GM12801 (cell line): ENCODE data around the gene COLQ.

ENCODE experiments used
- TF ChIP-seq, protein P1 (sequence below): IDR thresholded peaks from one replicate; pipeline ENCODE4 v1.5.1; 2011; ENCODE audit warnings: control low read depth; ENCODE audit not compliant: insufficient read length; ENCODE audit errors: extremely low read depth

Gene COLQ

DNA sequence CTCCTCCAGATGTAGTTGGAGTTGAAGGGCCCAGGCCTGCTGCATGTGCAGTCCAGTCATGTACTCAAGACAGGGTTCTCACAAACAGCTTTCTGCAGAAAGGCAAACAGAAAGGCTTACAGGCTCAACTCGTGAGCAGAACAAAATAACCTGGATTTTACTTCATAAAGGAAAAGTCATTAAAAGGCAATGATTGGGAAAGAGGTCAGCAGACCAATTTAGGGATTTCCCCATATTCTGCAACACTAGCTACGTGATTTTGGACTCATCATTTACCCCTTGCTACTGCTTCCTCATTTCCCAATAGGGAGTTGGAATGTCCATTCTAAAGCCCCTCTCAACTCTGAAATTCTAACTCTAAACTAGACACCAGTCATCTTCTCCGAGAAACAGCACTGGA lies 112.3 kb downstream of the COLQ start:
- TF ChIP-seq, protein P1, sequence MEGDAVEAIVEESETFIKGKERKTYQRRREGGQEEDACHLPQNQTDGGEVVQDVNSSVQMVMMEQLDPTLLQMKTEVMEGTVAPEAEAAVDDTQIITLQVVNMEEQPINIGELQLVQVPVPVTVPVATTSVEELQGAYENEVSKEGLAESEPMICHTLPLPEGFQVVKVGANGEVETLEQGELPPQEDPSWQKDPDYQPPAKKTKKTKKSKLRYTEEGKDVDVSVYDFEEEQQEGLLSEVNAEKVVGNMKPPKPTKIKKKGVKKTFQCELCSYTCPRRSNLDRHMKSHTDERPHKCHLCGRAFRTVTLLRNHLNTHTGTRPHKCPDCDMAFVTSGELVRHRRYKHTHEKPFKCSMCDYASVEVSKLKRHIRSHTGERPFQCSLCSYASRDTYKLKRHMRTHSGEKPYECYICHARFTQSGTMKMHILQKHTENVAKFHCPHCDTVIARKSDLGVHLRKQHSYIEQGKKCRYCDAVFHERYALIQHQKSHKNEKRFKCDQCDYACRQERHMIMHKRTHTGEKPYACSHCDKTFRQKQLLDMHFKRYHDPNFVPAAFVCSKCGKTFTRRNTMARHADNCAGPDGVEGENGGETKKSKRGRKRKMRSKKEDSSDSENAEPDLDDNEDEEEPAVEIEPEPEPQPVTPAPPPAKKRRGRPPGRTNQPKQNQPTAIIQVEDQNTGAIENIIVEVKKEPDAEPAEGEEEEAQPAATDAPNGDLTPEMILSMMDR: no peak

DNA sequence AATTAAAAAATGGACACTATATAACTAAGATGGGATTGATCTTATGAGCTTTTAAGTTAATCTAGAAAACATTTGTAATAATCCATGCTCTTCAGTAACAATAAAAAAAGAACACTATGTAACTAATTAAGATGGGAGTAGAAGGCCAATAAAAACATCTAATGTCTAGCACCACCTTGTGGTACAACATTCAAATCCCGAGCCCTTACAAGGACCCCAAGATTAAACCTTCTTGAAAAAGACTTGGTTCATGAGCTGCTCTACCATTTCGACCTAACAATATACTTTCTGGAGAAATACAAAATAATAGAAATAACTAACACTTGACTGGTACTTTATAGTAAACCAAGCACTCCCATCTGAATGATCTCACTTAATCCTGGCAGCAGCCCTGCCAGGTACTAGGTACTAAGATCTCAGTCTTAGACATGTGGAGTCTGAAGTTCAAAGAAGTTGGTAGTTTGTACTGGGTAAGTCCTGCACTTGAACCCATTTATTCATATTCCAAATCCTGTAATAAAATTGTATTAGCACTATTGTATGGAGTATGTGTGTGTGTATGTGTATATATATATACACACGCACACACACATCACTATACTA lies 116.0 kb downstream of the COLQ start:
- TF ChIP-seq, protein P1: no peak

DNA sequence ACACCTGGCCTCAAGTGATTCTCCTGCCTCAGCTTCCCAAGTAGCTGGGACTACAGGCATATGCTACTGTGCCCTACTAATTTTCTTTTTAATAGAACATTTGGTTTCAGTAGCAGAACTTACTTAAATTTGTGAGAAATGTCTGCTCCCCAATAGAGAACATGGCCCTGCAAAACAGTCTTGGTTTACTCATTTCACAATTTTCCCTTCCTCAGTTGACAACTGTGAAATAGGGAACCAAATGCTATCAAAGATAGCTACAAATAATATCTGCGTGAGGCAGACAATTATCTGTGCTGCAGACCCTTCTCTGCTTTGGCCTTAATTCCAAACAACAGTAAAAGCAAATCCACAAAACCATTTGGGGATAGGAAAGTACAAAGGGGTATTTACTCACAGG lies 116.7 kb downstream of the COLQ start:
- TF ChIP-seq, protein P1: no peak

DNA sequence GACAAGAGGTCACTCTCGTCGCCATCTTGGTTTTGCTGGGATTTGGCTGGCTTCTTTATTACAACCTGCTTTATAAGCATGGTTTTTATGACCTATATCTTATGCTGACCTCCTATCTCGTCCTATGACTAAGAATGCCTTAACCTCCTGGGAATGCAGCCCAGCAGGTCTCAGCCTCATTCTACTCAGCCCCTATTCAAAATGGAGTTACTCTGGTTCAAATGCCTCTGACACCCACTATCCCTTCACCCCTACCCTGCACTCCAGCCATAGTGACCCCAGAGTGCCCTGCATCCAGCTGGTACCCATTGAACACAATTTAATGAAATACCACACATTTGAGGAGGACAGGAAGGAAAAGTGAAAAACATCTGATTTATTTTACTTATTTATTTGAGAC lies 117.5 kb downstream of the COLQ start:
- TF ChIP-seq, protein P1: no peak

DNA sequence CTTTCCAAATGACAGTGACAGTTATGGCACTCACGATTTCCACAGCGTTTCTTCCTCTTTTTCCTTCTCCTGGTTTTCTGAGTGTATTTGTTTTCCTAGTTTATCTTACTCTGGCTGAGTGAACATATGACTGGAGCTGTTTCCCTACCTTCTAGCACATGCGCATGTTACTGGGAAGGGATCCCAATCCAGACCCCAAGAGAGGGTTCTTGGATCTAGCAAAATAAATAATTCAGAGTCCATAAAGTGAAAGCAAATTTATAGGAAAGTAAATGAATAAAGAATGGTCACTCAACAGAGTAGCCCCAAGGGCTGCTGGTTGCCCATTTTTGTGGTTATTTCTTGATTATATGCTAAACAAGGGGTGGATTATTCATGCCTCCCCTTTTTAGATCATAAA lies 118.0 kb downstream of the COLQ start:
- TF ChIP-seq, protein P1: no peak

DNA sequence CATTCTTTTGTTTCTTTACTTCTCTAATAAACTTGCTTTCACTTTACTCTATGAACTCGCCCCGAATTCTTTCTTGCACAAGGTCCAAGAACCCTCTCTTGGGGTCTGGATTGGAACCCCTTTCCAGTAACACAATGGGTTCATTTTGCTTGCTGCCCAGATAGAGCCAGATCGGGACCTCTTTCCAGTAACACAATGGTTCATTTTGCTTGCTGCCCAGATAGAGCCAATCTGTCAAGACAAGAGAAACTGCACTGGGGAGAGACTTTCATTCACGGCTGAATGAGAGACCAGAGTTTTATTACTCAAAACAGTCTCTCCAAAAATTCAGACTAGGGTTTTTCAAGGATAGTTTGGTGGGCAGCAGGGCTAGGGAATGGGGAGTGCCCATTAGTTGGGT lies 119.6 kb downstream of the COLQ start:
- TF ChIP-seq, protein P1: no peak
